Prostate gland (tissue), 2 donors: Measurements from ENCODE around the gene MTMR6.

Experiments used
- CTCF ChIP-seq, 4 experiments: fragments of 200-600 bp in 2 of 4; fragments of 450-650 bp in 2 of 4; sonication (generic) in 2 of 4; IDR thresholded peaks; 1 replicate in 3 of 4; 2 replicates in 1 of 4; pipeline ENCODE4 v1.5.1; 2016 to 2019; ENCODE audit warnings: antibody characterized with exemption in 4 of 4, mild to moderate bottlenecking in 2 of 4, moderate library complexity in 2 of 4
- POLR2A ChIP-seq: fragments of 450-650 bp; IDR thresholded peaks from one replicate; pipeline ENCODE4 v1.6.1; 2016; ENCODE audit warnings: antibody characterized with exemption, mild to moderate bottlenecking
- POLR2AphosphoS5 ChIP-seq: sonication (generic); formaldehyde crosslinking; IDR thresholded peaks from one replicate; pipeline ENCODE4 v1.6.1; 2017; ENCODE audit warnings: antibody characterized with exemption

- TF ChIP-seq CTCF (IDR thresholded peaks at IDR 0.05) (no peak), POLR2AphosphoS5 (no peak), POLR2A (no peak)
Observed at GRCh38 chr13:25247360-25247759, 39.9 kb downstream of the MTMR6 start.
